Keratinocyte (primary cell): Measurements from ENCODE around the gene SEC11C. TPM values are rescaled to one million over a fixed set of nuclear protein-coding genes. Genes with fewer than 3 reads are reported as not detected.

ENCODE experiments used
- DNase-seq: peaks from one replicate; pipeline ENCODE4 v3.0.0-alpha.2; 2011; ENCODE audit warnings: low read depth, missing footprints, low spot score
- FAIRE-seq: peaks from 2 replicates; lab custom pipeline; 2011; peaks lifted over from hg19 to GRCh38; lab: Jason Lieb, UNC
- H2AFZ ChIP-seq: 2 replicates; pipeline ENCODE4 v1.6.0; 2012; ENCODE audit warnings: low read length, control low read depth, inconsistent platforms; ENCODE audit not compliant: control insufficient read depth
- H3K27ac ChIP-seq: 2 replicates; pipeline ENCODE4 v1.5.1; 2011; ENCODE audit warnings: low read length; ENCODE audit not compliant: control insufficient read depth, insufficient read depth
- H3K27me3 ChIP-seq: 3 replicates; pipeline ENCODE4 v1.6.0; 2011; ENCODE audit warnings: low read length; ENCODE audit not compliant: control insufficient read depth, insufficient read depth; ENCODE audit errors: extremely low read depth
- H3K36me3 ChIP-seq, 2 experiments: 2 replicates in 1 of 2; 3 replicates in 1 of 2; pipeline ENCODE4 v1.5.1; 2011; ENCODE audit warnings: low read length in 2 of 2, mild to moderate bottlenecking in 1 of 2; ENCODE audit not compliant: control insufficient read depth in 2 of 2, insufficient read depth in 2 of 2; ENCODE audit errors: extremely low read depth in 1 of 2
- H3K4me1 ChIP-seq: 3 replicates; pipeline ENCODE4 v1.5.1; 2011; ENCODE audit warnings: low read length; ENCODE audit not compliant: control insufficient read depth, insufficient read depth; ENCODE audit errors: extremely low read depth
- H3K4me2 ChIP-seq: 3 replicates; pipeline ENCODE4 v1.6.0; 2011; ENCODE audit warnings: low read depth, low read length; ENCODE audit not compliant: control insufficient read depth, insufficient read depth; ENCODE audit errors: extremely low read depth
- H3K4me3 ChIP-seq, 3 experiments: fragments of 200-600 bp in 1 of 3; sonication (generic) in 1 of 3; 2 replicates in 2 of 3; 3 replicates in 1 of 3; pipeline ENCODE4 v1.5.1; 2011 to 2016; ENCODE audit warnings: low read length in 3 of 3, mild to moderate bottlenecking in 3 of 3, control low read depth in 2 of 3, inconsistent platforms in 1 of 3, low read depth in 1 of 3, mixed read lengths in 1 of 3, mixed run types in 1 of 3, moderate library complexity in 1 of 3; ENCODE audit not compliant: control insufficient read depth in 2 of 3, insufficient read depth in 2 of 3; ENCODE audit errors: extremely low read depth in 1 of 3
- H3K79me2 ChIP-seq: 2 replicates; pipeline ENCODE4 v1.6.0; 2012; ENCODE audit warnings: low read length; ENCODE audit not compliant: control insufficient read depth, insufficient read depth
- H3K9ac ChIP-seq: 3 replicates; pipeline ENCODE4 v1.6.0; 2011; ENCODE audit warnings: low read length; ENCODE audit not compliant: control insufficient read depth, insufficient read depth; ENCODE audit errors: extremely low read depth
- H3K9me1 ChIP-seq: 3 replicates; pipeline ENCODE4 v1.6.0; 2011; ENCODE audit warnings: low read length; ENCODE audit not compliant: control insufficient read depth, insufficient read depth; ENCODE audit errors: extremely low read depth
- H3K9me3 ChIP-seq: 2 replicates; pipeline ENCODE4 v1.5.1; 2012; ENCODE audit warnings: low read depth, low read length; ENCODE audit not compliant: control insufficient read depth
- H4K20me1 ChIP-seq: 3 replicates; pipeline ENCODE4 v1.6.0; 2011; ENCODE audit warnings: low read length; ENCODE audit not compliant: control insufficient read depth, insufficient read depth; ENCODE audit errors: extremely low read depth
- EZH2 ChIP-seq: IDR thresholded peaks from one replicate; pipeline ENCODE4 v1.6.1; 2012; ENCODE audit warnings: inconsistent platforms, mild to moderate bottlenecking, low read length, moderate library complexity
- dilution Hi-C: fragments of 300-500 bp; cut with MboI; formaldehyde crosslinking; loops from one replicate; pipeline ENCODE4 v1.7.0; 2020; ENCODE audit warnings: low sequenced_read_pairs; ENCODE audit not compliant: extremely low pct_ligation_motif_present
- polyA plus RNA-seq, 5 experiments: library from polyadenylated mRNA; depleted of rRNA in 3 of 5; stranded (reverse) in 3 of 5; stranded (forward) in 1 of 5; unstranded in 1 of 5; fragments of >200 nt; gene quantifications; 1 replicate in 1 of 5; 2 replicates in 3 of 5; 3 replicates in 1 of 5; pipeline versions ENCODE4 v1.2.1 to v1.2.3, GENCODE V29; 2011 to 2012; ENCODE audit warnings: missing spikeins in 2 of 5, low read depth in 1 of 5, low replicate concordance in 1 of 5
- TF ChIP-seq, protein P1 (sequence below), 3 experiments: IDR thresholded peaks in 1 of 3; conservative IDR thresholded peaks in 1 of 3; optimal IDR thresholded peaks in 1 of 3; 2 replicates in 2 of 3; 3 replicates in 1 of 3; pipeline versions ENCODE3 to v1.5.1; 2011; ENCODE audit warnings: low read length in 3 of 3, mild to moderate bottlenecking in 3 of 3, moderate library complexity in 2 of 3, control low read depth in 1 of 3, inconsistent platforms in 1 of 3; ENCODE audit not compliant: insufficient read depth in 2 of 3; ENCODE audit errors: extremely low read depth in 1 of 3

The SEC11C gene
- polyA plus RNA-seq, 1 donor (not counting 4 experiments of a cell fraction or from before 2014, with no cell fraction given), result 56.5 TPM

DNA sequence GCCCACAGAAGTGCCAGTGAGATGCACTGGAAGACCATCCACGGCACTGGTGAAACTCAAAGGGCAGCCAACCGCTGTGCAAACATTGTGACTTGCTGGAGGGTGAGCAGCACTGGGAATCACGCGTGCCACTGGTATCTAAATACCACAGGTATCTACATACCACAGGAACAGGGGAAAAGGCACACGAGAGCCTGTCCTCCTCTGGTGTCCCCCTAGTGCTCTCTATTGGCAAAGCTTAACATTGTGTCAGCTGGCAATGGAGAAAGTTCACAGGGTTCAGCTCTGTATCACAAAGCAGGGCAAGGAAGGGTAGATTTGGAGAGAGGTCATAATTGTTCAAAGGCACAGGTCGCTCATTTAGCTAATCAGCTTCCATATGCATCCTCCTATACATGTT is 12.6 kb upstream of the SEC11C start:
- TF ChIP-seq, protein P1, sequence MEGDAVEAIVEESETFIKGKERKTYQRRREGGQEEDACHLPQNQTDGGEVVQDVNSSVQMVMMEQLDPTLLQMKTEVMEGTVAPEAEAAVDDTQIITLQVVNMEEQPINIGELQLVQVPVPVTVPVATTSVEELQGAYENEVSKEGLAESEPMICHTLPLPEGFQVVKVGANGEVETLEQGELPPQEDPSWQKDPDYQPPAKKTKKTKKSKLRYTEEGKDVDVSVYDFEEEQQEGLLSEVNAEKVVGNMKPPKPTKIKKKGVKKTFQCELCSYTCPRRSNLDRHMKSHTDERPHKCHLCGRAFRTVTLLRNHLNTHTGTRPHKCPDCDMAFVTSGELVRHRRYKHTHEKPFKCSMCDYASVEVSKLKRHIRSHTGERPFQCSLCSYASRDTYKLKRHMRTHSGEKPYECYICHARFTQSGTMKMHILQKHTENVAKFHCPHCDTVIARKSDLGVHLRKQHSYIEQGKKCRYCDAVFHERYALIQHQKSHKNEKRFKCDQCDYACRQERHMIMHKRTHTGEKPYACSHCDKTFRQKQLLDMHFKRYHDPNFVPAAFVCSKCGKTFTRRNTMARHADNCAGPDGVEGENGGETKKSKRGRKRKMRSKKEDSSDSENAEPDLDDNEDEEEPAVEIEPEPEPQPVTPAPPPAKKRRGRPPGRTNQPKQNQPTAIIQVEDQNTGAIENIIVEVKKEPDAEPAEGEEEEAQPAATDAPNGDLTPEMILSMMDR (optimal IDR thresholded peaks at IDR 0.05 in 1 of 3, IDR thresholded peaks at IDR 0.05 in 1 of 3, conservative IDR thresholded peaks at IDR 0.05 in 1 of 3; ENCODE audit: extremely low read depth in 1 of 3, insufficient read depth in 2 of 3, low read length in 3 of 3), result no peak
- no peak for TF ChIP-seq EZH2
- peaks cover 20% of the 10 kb centered on the region for H3K27me3 ChIP-seq
- dilution Hi-C loops, result no loop called here
- no peak overlapping the region for H3K4me3 ChIP-seq
- H2AFZ ChIP-seq, result no peak overlapping the region
- H4K20me1 ChIP-seq, result no peaks in the 10 kb centered on the region
- FAIRE-seq (no peak), DNase-seq (no peak)
- no peaks in the 10 kb centered on the region for H3K9me1 ChIP-seq
- no peak overlapping the region for H3K27ac ChIP-seq
- H3K4me1 ChIP-seq, result peaks cover 8% of the 10 kb centered on the region
- H3K9ac ChIP-seq, result no peak overlapping the region
- no peaks in the 10 kb centered on the region for H3K79me2 ChIP-seq
- H3K36me3 ChIP-seq, result no peaks in the 10 kb centered on the region
- H3K4me2 ChIP-seq, result no peak overlapping the region
- no peaks in the 10 kb centered on the region for H3K9me3 ChIP-seq

DNA sequence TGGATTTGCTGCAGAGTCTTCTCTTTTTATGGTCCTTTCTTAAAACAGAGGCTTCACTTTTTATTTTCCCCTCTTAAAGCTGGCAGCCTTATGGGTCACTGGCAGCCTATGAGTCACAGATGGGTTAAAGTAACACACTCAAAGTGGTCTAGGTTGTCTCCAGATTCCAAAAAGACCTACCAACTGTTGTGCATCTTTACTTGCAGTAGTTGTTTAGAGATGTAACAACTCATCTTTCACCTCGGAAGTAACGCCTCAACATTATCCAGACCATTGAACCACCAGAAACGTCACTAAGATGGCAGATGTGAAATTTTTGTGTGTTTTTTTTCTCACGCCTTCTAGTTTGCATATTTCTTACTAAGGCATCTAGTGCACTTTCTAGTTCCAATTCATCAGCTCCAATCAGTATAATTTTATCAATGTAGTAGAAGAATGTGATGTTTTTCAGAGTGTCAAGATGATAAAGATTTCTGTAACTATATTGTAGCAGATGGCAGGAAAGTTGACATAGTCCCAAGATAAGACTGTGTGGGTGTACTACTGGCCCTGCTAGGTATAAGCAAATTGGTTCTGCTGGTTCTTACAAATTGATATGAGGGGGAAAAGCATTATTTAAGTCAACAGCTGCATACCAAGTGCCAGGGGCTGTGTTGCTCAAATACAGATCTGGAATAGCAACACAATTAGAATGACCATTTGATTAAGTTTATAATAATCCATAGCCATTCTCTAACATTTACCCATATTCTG is 9.6 kb upstream of the SEC11C start:
- no peaks in the 10 kb centered on the region for H3K9me3 ChIP-seq
- H3K27me3 ChIP-seq, result peaks cover 42% of the 10 kb centered on the region
- H3K79me2 ChIP-seq, result no peaks in the 10 kb centered on the region
- no peaks in the 10 kb centered on the region for H3K9me1 ChIP-seq
- DNase-seq (no peak), FAIRE-seq (no peak)
- H3K4me2 ChIP-seq, result no peak overlapping the region
- no peaks in the 10 kb centered on the region for H4K20me1 ChIP-seq
- H3K9ac ChIP-seq, result no peak overlapping the region
- no peak overlapping the region for H3K4me3 ChIP-seq
- no peak overlapping the region for H3K27ac ChIP-seq
- dilution Hi-C loops, result no loop called here
- no peaks in the 10 kb centered on the region for H3K36me3 ChIP-seq
- TF ChIP-seq, protein P1 (optimal IDR thresholded peaks at IDR 0.05 in 1 of 3, IDR thresholded peaks at IDR 0.05 in 1 of 3, conservative IDR thresholded peaks at IDR 0.05 in 1 of 3; ENCODE audit: extremely low read depth in 1 of 3, insufficient read depth in 2 of 3, low read length in 3 of 3), result no peak
- no peak for TF ChIP-seq EZH2
- no peak overlapping the region for H2AFZ ChIP-seq
- no peaks in the 10 kb centered on the region for H3K4me1 ChIP-seq
